ENCODE data around the gene PLA2G7.
"Not testable (repeated sequence)": the region's sequence is repeated elsewhere in the genome, so short reads cannot be mapped to it uniquely, and the experiment has no call there.

Gene PLA2G7

GRCh38 chr6:46734867-46735719, at the start of gene PLA2G7:
Gene PLA2G7, minus strand, starts transcription at chr6:46735375. Its CDS starts 12,484 bp downstream, at chr6:46722891.
- no peak for DNase-seq (ENCODE audit: low read depth)
- TF ChIP-seq CTCF (IDR thresholded peaks at IDR 0.05; ENCODE audit: control insufficient read depth, extremely low read depth, insufficient read depth) = no peak
- peak within 1 kb of the TSS; percentile 55 for H3K4me3 ChIP-seq (ENCODE audit: low read depth, low read length)

DNA sequence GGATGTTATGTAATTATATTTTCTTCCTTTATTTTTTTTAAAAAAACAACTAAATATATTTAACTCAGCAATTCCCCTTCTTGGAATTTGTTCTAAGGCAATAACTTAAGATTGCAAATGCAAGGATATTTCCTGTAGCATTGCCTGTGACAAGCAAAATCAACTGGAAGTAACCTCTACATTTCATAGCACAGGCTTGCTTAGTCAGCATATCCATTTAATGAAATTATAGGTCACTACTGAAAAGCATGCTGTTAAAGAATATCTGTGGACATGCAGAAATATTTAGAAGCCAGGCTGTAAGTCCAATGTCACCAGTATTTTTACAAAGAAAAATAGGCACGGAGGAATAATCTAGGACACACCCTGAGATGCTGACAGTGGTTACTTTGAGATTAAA, 49.4 kb upstream of the PLA2G7 start:
- no peak for TF ChIP-seq CTCF (IDR thresholded peaks at IDR 0.05; ENCODE audit: control insufficient read depth, extremely low read depth, insufficient read depth)
- no peak for DNase-seq (ENCODE audit: low read depth)

GRCh38 chr6:46781478-46782378, 46.6 kb upstream of the PLA2G7 start:
- TF ChIP-seq CTCF (IDR thresholded peaks at IDR 0.05; ENCODE audit: control insufficient read depth, extremely low read depth, insufficient read depth) = peak; percentile 62
- DNase-seq (ENCODE audit: low read depth) = peak; percentile 59

More for the DNA sequence above, 49.4 kb upstream of the PLA2G7 start:
- no peak overlapping the region for H3K4me3 ChIP-seq (ENCODE audit: low read depth, low read length)

GRCh38 chr6:46777476-46778346, 42.5 kb upstream of the PLA2G7 start:
- TF ChIP-seq CTCF (IDR thresholded peaks at IDR 0.05; ENCODE audit: control insufficient read depth, extremely low read depth, insufficient read depth) = no peak
- no peak overlapping the region for H3K4me3 ChIP-seq (ENCODE audit: low read depth, low read length)
- no peak for DNase-seq (ENCODE audit: low read depth)

More at GRCh38 chr6:46781478-46782378, 46.6 kb upstream of the PLA2G7 start:
- H3K4me3 ChIP-seq (ENCODE audit: low read depth, low read length) = no peak overlapping the region

DNA sequence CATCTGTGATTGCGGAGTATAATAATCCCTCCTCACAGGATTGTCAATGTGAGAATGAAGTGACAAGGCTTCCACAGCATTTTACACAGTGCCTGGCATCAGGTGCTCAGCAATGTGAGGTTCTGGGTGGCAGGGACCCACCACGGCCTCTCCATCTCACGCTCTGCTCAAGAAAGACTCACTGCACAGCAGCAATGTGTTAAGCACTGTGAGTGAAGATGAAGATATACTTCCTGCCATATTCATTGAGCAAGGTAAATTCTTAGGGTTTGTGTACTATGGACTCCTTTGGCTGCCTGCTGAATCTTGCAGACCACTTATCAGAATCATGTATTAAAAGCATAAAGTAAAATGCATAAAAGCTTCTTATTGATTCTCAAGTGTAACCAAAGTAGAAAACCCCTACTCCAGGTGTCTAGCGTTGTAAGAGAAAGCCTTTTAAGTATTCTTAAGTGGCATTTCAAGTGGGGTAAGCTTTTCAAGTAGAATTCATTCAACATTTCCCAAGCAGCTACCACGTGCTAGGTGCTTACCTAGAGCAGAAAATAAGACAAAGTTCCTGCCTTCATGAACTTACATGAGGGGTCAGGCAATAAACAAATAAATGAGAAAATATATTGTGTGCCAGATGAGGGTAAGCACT, 41.0 kb upstream of the PLA2G7 start:
- DNase-seq (ENCODE audit: low read depth) = no peak
- no peak overlapping the region for H3K4me3 ChIP-seq (ENCODE audit: low read depth, low read length)
- no peak for TF ChIP-seq CTCF (IDR thresholded peaks at IDR 0.05; ENCODE audit: control insufficient read depth, extremely low read depth, insufficient read depth)

- not testable (repeated sequence) for DNase-seq (ENCODE audit: low read depth); H3K4me3 ChIP-seq (ENCODE audit: low read depth, low read length)
These were observed 39.6 kb upstream of the PLA2G7 start for GRCh38 chr6:46774736-46775135.

All from LNCaP clone FGC (cell line).